ENCODE data around the gene SPINT1.

Gene SPINT1

GRCh38 chr15:40844696-40845030, 815 bp downstream of the SPINT1 start:
- H3K4me1 ChIP-seq (ENCODE audit: insufficient read depth, insufficient read length), result peaks cover 18% of the 10 kb centered on the region
- H3K9ac ChIP-seq (ENCODE audit: insufficient read length, low read depth), result peak overlapping the region; percentile 80
- peak overlapping the region; percentile 67 for H3K4me3 ChIP-seq (ENCODE audit: insufficient read length, low read depth)
- no peaks in the 10 kb centered on the region for H3K36me3 ChIP-seq (ENCODE audit: insufficient read depth, insufficient read length, low read length)
- H3K27me3 ChIP-seq (ENCODE audit: insufficient read depth, insufficient read length), result peaks cover 32% of the 10 kb centered on the region
- no peak for DNase-seq (ENCODE audit: low read depth, low spot score)
- H3K9me3 ChIP-seq (ENCODE audit: insufficient read depth, low read length), result no peaks in the 10 kb centered on the region
- TF ChIP-seq YY1 (IDR thresholded peaks at IDR 0.05; ENCODE audit: insufficient read depth, insufficient read length), result no peak
- no peak for TF ChIP-seq ZNF274 (IDR thresholded peaks at IDR 0.05; ENCODE audit: low read depth, low read length)
- no peak for TF ChIP-seq SUZ12 (IDR thresholded peaks at IDR 0.05; ENCODE audit: extremely low read depth, insufficient read depth, insufficient read length)

- TF ChIP-seq SUZ12 (IDR thresholded peaks at IDR 0.05; ENCODE audit: extremely low read depth, insufficient read depth, insufficient read length) (no peak), ZNF274 (IDR thresholded peaks at IDR 0.05; ENCODE audit: low read depth, low read length) (no peak), YY1 (IDR thresholded peaks at IDR 0.05; ENCODE audit: insufficient read depth, insufficient read length) (no peak)
- DNase-seq (ENCODE audit: low read depth, low spot score), result no peak
- peak overlapping the region; percentile 67 for H3K4me3 ChIP-seq (ENCODE audit: insufficient read length, low read depth)
- peaks cover 32% of the 10 kb centered on the region for H3K27me3 ChIP-seq (ENCODE audit: insufficient read depth, insufficient read length)
- H3K9me3 ChIP-seq (ENCODE audit: insufficient read depth, low read length), result no peaks in the 10 kb centered on the region
- H3K36me3 ChIP-seq (ENCODE audit: insufficient read depth, insufficient read length, low read length), result no peaks in the 10 kb centered on the region
- peaks cover 18% of the 10 kb centered on the region for H3K4me1 ChIP-seq (ENCODE audit: insufficient read depth, insufficient read length)
- H3K9ac ChIP-seq (ENCODE audit: insufficient read length, low read depth), result peak overlapping the region; percentile 80
Measured at GRCh38 chr15:40845036-40845435, 1.2 kb downstream of the SPINT1 start.

GRCh38 chr15:40845511-40846284, 1.9 kb downstream of the SPINT1 start:
- peaks cover 32% of the 10 kb centered on the region for H3K27me3 ChIP-seq (ENCODE audit: insufficient read depth, insufficient read length)
- H3K36me3 ChIP-seq (ENCODE audit: insufficient read depth, insufficient read length, low read length), result peaks cover 5% of the 10 kb centered on the region
- no peak overlapping the region for H3K4me3 ChIP-seq (ENCODE audit: insufficient read length, low read depth)
- TF ChIP-seq SUZ12 (IDR thresholded peaks at IDR 0.05; ENCODE audit: extremely low read depth, insufficient read depth, insufficient read length) (no peak), YY1 (IDR thresholded peaks at IDR 0.05; ENCODE audit: insufficient read depth, insufficient read length) (no peak), ZNF274 (IDR thresholded peaks at IDR 0.05; ENCODE audit: low read depth, low read length) (no peak)
- peak; percentile 39 for DNase-seq (ENCODE audit: low read depth, low spot score)
- H3K4me1 ChIP-seq (ENCODE audit: insufficient read depth, insufficient read length), result peaks cover 18% of the 10 kb centered on the region
- H3K9me3 ChIP-seq (ENCODE audit: insufficient read depth, low read length), result no peaks in the 10 kb centered on the region
- H3K9ac ChIP-seq (ENCODE audit: insufficient read length, low read depth), result no peak overlapping the region

GRCh38 chr15:40846841-40847222, 3.0 kb downstream of the SPINT1 start:
- Histone ChIP-seq H3K36me3 (ENCODE audit: insufficient read depth, insufficient read length, low read length) (peaks cover 6% of the 10 kb centered on the region), H3K9ac (ENCODE audit: insufficient read length, low read depth) (no peak overlapping the region), H3K4me3 (ENCODE audit: insufficient read length, low read depth) (no peak overlapping the region), H3K4me1 (ENCODE audit: insufficient read depth, insufficient read length) (peaks cover 18% of the 10 kb centered on the region), H3K9me3 (ENCODE audit: insufficient read depth, low read length) (no peaks in the 10 kb centered on the region), H3K27me3 (ENCODE audit: insufficient read depth, insufficient read length) (peaks cover 28% of the 10 kb centered on the region)
- no peak for DNase-seq (ENCODE audit: low read depth, low spot score)
- no peak for TF ChIP-seq SUZ12 (IDR thresholded peaks at IDR 0.05; ENCODE audit: extremely low read depth, insufficient read depth, insufficient read length)
- TF ChIP-seq YY1 (IDR thresholded peaks at IDR 0.05; ENCODE audit: insufficient read depth, insufficient read length), result no peak
- TF ChIP-seq ZNF274 (IDR thresholded peaks at IDR 0.05; ENCODE audit: low read depth, low read length), result no peak

- H3K27me3 ChIP-seq (ENCODE audit: insufficient read depth, insufficient read length), result peaks cover 23% of the 10 kb centered on the region
- no peak for TF ChIP-seq ZNF274 (IDR thresholded peaks at IDR 0.05; ENCODE audit: low read depth, low read length)
- TF ChIP-seq SUZ12 (IDR thresholded peaks at IDR 0.05; ENCODE audit: extremely low read depth, insufficient read depth, insufficient read length), result no peak
- TF ChIP-seq YY1 (IDR thresholded peaks at IDR 0.05; ENCODE audit: insufficient read depth, insufficient read length), result no peak
Measured at GRCh38 chr15:40847223-40847961, 3.5 kb downstream of the SPINT1 start.

GRCh38 chr15:40850576-40851112, 6.8 kb downstream of the SPINT1 start:
- peaks cover 12% of the 10 kb centered on the region for H3K4me1 ChIP-seq (ENCODE audit: insufficient read depth, insufficient read length)
- H3K4me3 ChIP-seq (ENCODE audit: insufficient read length, low read depth), result no peak overlapping the region
- H3K9ac ChIP-seq (ENCODE audit: insufficient read length, low read depth), result no peak overlapping the region
- TF ChIP-seq YY1 (IDR thresholded peaks at IDR 0.05; ENCODE audit: insufficient read depth, insufficient read length) (no peak), SUZ12 (IDR thresholded peaks at IDR 0.05; ENCODE audit: extremely low read depth, insufficient read depth, insufficient read length) (no peak), ZNF274 (IDR thresholded peaks at IDR 0.05; ENCODE audit: low read depth, low read length) (no peak)
- no peak for DNase-seq (ENCODE audit: low read depth, low spot score)
- no peaks in the 10 kb centered on the region for H3K9me3 ChIP-seq (ENCODE audit: insufficient read depth, low read length)
- no peaks in the 10 kb centered on the region for H3K27me3 ChIP-seq (ENCODE audit: insufficient read depth, insufficient read length)
- peaks cover 30% of the 10 kb centered on the region for H3K36me3 ChIP-seq (ENCODE audit: insufficient read depth, insufficient read length, low read length)

More at GRCh38 chr15:40847223-40847961, 3.5 kb downstream of the SPINT1 start:
- Histone ChIP-seq H3K36me3 (ENCODE audit: insufficient read depth, insufficient read length, low read length) (peaks cover 6% of the 10 kb centered on the region), H3K9me3 (ENCODE audit: insufficient read depth, low read length) (no peaks in the 10 kb centered on the region), H3K4me3 (ENCODE audit: insufficient read length, low read depth) (no peak overlapping the region), H3K9ac (ENCODE audit: insufficient read length, low read depth) (no peak overlapping the region), H3K4me1 (ENCODE audit: insufficient read depth, insufficient read length) (peaks cover 18% of the 10 kb centered on the region)
- DNase-seq (ENCODE audit: low read depth, low spot score), result peak; percentile 36

GRCh38 chr15:40852529-40852928, 8.7 kb downstream of the SPINT1 start:
- Histone ChIP-seq H3K9ac (ENCODE audit: insufficient read length, low read depth) (no peak overlapping the region), H3K4me1 (ENCODE audit: insufficient read depth, insufficient read length) (peaks cover 5% of the 10 kb centered on the region), H3K36me3 (ENCODE audit: insufficient read depth, insufficient read length, low read length) (peaks cover 44% of the 10 kb centered on the region), H3K9me3 (ENCODE audit: insufficient read depth, low read length) (no peaks in the 10 kb centered on the region), H3K4me3 (ENCODE audit: insufficient read length, low read depth) (no peak overlapping the region), H3K27me3 (ENCODE audit: insufficient read depth, insufficient read length) (no peaks in the 10 kb centered on the region)
- no peak for DNase-seq (ENCODE audit: low read depth, low spot score)
- TF ChIP-seq YY1 (IDR thresholded peaks at IDR 0.05; ENCODE audit: insufficient read depth, insufficient read length) (no peak), ZNF274 (IDR thresholded peaks at IDR 0.05; ENCODE audit: low read depth, low read length) (no peak), SUZ12 (IDR thresholded peaks at IDR 0.05; ENCODE audit: extremely low read depth, insufficient read depth, insufficient read length) (no peak)
